GM06990 (cell line): Measurements from ENCODE around the gene FRMD4A.
A peak's percentile ranks its signal among the peaks of the same experiment; 100 is the strongest.

Experiments
- DNase-seq: peaks from one replicate; pipeline ENCODE4 v3.0.0-alpha.2; 2011; ENCODE audit not compliant: insufficient read length; ENCODE audit errors: extremely low read depth
- H3K27me3 ChIP-seq: replicated peaks from 2 replicates; pipeline ENCODE4 v1.6.0; 2011; ENCODE audit warnings: low read length; ENCODE audit not compliant: control insufficient read depth, insufficient read depth
- H3K36me3 ChIP-seq: 2 replicates; pipeline ENCODE4 v1.5.1; 2011; ENCODE audit warnings: low read length; ENCODE audit not compliant: control insufficient read depth, insufficient read depth
- H3K4me3 ChIP-seq: replicated peaks from 2 replicates; pipeline ENCODE4 v1.5.1; 2011; ENCODE audit warnings: low read depth, mild to moderate bottlenecking, control low read depth, low read length
- CTCF ChIP-seq: IDR thresholded peaks from 2 replicates; pipeline ENCODE4 v1.5.1; 2011; ENCODE audit warnings: low read length, control low read depth, mild to moderate bottlenecking, inconsistent platforms; ENCODE audit not compliant: insufficient read depth, poor library complexity, severe bottlenecking

The FRMD4A gene

DNA sequence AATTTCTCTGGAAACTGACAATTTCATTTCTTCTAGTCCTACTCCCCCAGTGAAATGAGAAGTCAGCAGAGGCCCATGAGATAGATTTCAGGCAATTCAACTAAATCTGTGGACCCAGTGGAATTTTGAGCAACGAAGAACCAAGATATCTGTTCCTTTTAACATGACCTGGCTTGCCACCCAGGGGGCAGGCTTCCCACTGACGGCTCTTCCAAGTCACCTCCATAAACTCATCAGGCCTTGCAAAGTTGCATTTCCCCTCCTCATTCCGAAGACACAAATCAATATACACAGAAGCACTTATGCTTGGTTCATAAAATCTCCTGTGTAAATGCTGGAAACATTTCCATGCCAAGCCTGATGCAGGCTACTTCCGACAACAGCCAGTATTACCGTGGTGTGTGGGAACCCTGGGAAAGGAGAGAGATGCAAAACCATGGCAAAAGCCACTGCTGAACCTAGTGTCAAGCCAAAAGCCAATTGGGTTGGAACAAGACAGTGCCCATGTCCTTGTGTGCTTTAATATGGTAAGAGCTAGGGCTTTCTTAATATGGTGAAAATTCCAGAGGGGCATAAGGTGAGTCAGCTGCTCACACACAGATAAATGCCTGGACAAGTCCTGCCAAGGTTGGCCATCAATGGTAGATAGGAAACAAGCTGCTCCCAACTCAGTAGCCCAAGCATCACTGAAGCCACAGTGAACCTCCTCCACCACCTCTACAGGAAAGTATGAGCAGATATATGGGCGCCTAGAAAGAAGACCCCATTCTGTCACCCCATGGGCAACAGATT is 1.6 kb downstream of the FRMD4A start:
- DNase-seq, result no peak
- TF ChIP-seq CTCF, result no peak
- Histone ChIP-seq H3K36me3 (no peaks in the 10 kb centered on the region), H3K4me3 (no peak overlapping the region), H3K27me3 (no peaks in the 10 kb centered on the region; the same call in none of the 2 replicates)

GRCh38 chr10:14327527-14327926 is 3.2 kb downstream of the FRMD4A start:
- Histone ChIP-seq H3K36me3 (no peaks in the 10 kb centered on the region), H3K27me3 (no peaks in the 10 kb centered on the region; the same call in none of the 2 replicates), H3K4me3 (no peak overlapping the region)
- no peak for TF ChIP-seq CTCF
- DNase-seq, result no peak

- DNase-seq, result no peak
- Histone ChIP-seq H3K4me3 (no peak overlapping the region), H3K36me3 (no peaks in the 10 kb centered on the region), H3K27me3 (no peaks in the 10 kb centered on the region; the same call in none of the 2 replicates)
- no peak for TF ChIP-seq CTCF
These were observed 4.1 kb downstream of the FRMD4A start for GRCh38 chr10:14326581-14326980.

DNA sequence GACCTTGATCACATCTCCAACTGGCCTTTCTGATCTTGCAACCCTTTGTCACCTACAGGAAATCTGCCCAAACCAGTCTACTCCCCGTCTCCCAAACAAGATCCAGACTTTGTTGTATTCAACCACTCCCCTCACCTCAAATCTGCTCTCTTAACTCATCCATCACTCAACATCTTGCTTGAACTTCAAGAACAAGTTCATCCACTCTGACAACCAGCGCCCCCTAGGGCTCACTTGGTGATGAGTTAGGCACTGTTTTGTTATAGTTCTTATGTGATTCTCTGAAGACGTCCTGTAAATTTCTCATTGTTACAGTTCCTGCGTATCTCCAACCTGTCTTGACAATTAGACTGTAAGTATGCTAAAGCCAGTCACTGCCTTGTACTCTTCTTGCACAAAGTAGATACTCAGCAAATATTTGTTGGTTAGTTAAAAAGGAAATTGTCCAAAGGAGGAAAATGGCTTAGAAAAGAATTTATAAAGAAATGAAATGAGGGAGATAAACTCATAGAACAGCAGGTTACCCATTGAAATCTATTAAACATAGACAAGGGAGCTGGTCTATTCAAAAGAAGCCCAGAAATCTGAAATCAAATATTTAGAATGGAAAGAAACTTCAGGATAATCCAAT is 5.3 kb downstream of the FRMD4A start:
- Histone ChIP-seq H3K36me3 (no peaks in the 10 kb centered on the region), H3K27me3 (no peaks in the 10 kb centered on the region; the same call in none of the 2 replicates), H3K4me3 (no peak overlapping the region)
- peak; percentile 66 for TF ChIP-seq CTCF
- DNase-seq, result peak; percentile 10

DNA sequence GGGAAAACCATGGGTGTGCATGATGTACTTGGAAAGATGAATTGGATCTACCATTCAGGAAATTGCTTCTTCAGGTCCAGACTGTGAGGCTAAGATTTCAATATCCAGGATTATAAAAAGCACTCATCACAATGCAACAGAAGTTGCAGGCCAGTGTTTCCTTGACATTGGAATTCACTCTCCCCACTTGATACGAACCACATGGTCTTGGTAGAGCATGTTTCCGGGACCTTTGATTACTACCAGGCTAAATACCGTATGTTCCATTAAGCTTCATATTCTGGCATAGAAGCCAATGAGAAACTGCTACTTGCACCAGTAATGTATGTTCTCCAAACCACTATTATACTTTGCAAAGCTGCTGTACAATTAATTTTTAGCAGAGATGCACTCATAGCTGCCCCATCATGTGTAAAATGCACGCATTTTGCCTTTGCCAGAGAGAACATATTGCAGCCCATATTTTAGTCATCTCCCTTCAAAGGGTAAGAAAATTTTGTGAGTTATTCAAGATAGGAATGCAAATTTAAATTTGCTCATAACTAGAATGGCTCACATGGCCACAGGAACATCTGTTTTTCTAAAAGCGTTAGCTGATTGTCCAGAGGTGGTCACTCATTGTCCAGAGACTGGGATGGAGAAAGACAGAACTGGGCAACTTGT is 8.1 kb downstream of the FRMD4A start:
- no peaks in the 10 kb centered on the region for H3K36me3 ChIP-seq
- H3K4me3 ChIP-seq, result no peak overlapping the region
- no peak for TF ChIP-seq CTCF
- H3K27me3 ChIP-seq, result peaks cover 1% of the 10 kb centered on the region; the same call in 1 of the 2 replicates
- DNase-seq, result no peak
